Esophagus muscularis mucosa (tissue), 4 donors: ENCODE measurements around the gene FURIN. TPM values are rescaled to one million over a fixed set of nuclear protein-coding genes. Genes with fewer than 3 reads are reported as not detected.
"Not testable (repeated sequence)": the region's sequence is repeated elsewhere in the genome, so short reads cannot be mapped to it uniquely, and the experiment has no call there.

ENCODE experiments used
- DNase-seq: peaks from one replicate; pipeline ENCODE4 v3.0.0-alpha.2; 2017; ENCODE audit errors: extremely low spot score
- H3K27ac ChIP-seq, 4 donors: fragments of 200-600 bp; sonication (generic); replicated peaks in 1 of 4; 1 replicate in 3 of 4; 2 replicates in 1 of 4; pipeline ENCODE4 v1.5.1; 2016 to 2019; ENCODE audit warnings: mild to moderate bottlenecking in 1 of 4
- H3K27me3 ChIP-seq, 4 donors: fragments of 200-600 bp; sonication (generic); one replicate each; pipeline versions ENCODE4 v1.5.1 to v1.6.0; 2016 to 2019
- H3K36me3 ChIP-seq, 4 donors: fragments of 200-600 bp; sonication (generic); one replicate each; pipeline ENCODE4 v1.5.1; 2016 to 2019
- H3K4me1 ChIP-seq, 4 donors: fragments of 200-600 bp; sonication (generic); one replicate each; pipeline ENCODE4 v1.5.1; 2016 to 2019
- H3K4me3 ChIP-seq, 4 donors: fragments of 200-600 bp; sonication (generic); 1 replicate in 2 of 4; 2 replicates in 2 of 4; pipeline ENCODE4 v1.5.1; 2016 to 2019; ENCODE audit warnings: mild to moderate bottlenecking in 4 of 4, moderate library complexity in 1 of 4
- H3K9me3 ChIP-seq, 4 donors: fragments of 200-600 bp; sonication (generic); 1 replicate in 3 of 4; 2 replicates in 1 of 4; pipeline ENCODE4 v1.5.1; 2016 to 2019
- CTCF ChIP-seq, 3 experiments: fragments of 200-600 bp in 2 of 3; fragments of 450-650 bp in 1 of 3; sonication (generic) in 2 of 3; IDR thresholded peaks; one replicate each; pipeline ENCODE4 v1.5.1; 2017 to 2019; ENCODE audit warnings: antibody characterized with exemption in 3 of 3, mild to moderate bottlenecking in 2 of 3, moderate library complexity in 1 of 3
- EP300 ChIP-seq: sonication (generic); formaldehyde crosslinking; IDR thresholded peaks from one replicate; pipeline ENCODE4 v1.6.1; 2017; ENCODE audit warnings: antibody characterized with exemption
- POLR2A ChIP-seq: fragments of 450-650 bp; IDR thresholded peaks from one replicate; pipeline ENCODE4 v1.6.1; 2017; ENCODE audit warnings: antibody characterized with exemption, moderate library complexity, mild to moderate bottlenecking, low read depth
- POLR2AphosphoS5 ChIP-seq, 2 donors: sonication (generic); formaldehyde crosslinking; IDR thresholded peaks; one replicate each; pipeline ENCODE4 v1.6.1; 2017; ENCODE audit warnings: antibody characterized with exemption in 2 of 2
- WGBS: methylation state at CpG from one replicate; pipeline ENCODE4 v1.1.5; 2018; 5-methylcytosine and 5-hydroxymethylcytosine counted together
- intact Hi-C: fragments of 100-400 bp; cut with DNase I; formaldehyde crosslinking; loops from one replicate; pipeline ENCODE4 v1.15.1; 2023
- total RNA-seq, 4 donors: library from RNA; depleted of rRNA; stranded (reverse); fragments of >200 nt; gene quantifications; one replicate each; pipeline versions ENCODE4 v1.1.0 to v1.2.1, GENCODE V29; 2016

The FURIN gene
- total RNA-seq, 4 donors from 2014 or later: 39.0 to 84.0 (median 80.3) TPM

DNA sequence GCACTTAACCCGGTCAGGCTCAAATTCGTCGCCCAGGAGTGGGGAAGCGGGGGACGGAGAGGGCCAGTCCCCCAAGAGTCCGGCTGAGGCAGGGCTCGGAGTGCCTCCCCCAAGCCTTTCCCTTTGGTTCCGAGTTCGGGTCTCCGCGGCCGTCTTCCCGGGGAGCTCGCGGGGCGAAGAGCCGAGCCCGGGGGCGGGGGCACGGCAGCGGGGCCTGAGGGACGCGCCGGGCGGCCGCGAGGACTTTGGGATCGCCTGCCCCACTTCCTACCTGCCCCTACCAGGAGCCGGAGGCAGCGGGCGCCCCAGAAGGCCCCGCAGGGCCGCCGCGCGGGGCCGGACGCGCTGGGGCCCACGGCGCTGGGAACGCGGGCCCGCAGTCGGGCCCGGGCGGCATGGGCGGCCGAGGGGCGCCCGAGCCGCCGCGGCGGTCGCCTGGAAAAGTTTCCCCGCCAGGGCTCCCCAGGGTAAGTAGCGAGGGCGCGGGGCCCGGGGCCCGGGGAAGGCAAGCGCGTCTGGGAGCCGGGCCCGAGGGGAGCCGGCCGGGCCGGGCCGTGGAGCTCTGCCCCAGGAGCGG is 2.8 kb downstream of the FURIN start:
- Histone ChIP-seq H3K4me1 (peaks cover 46 to 62% (median 49%) of the 10 kb centered on the region in 4 donors), H3K4me3 (peak overlapping the region; percentile 83 to 100 (median 92)), H3K27ac (peak overlapping the region; percentile 92 to 96 (median 96)), H3K9me3 (no peaks in the 10 kb centered on the region), H3K36me3 (peaks cover 8 to 12% (median 10%) of the 10 kb centered on the region in 4 donors), H3K27me3 (no peaks in the 10 kb centered on the region)
- no CpG with 5 or more reads among the region's 71 CpGs for WGBS
- TF ChIP-seq POLR2A: no peak
- intact Hi-C loops: loop anchor here (5.0 kb wide), 1 partner anchor 154 kb away; the partner anchor contains the start of gene BLM
- DNase-seq: no peak

DNA sequence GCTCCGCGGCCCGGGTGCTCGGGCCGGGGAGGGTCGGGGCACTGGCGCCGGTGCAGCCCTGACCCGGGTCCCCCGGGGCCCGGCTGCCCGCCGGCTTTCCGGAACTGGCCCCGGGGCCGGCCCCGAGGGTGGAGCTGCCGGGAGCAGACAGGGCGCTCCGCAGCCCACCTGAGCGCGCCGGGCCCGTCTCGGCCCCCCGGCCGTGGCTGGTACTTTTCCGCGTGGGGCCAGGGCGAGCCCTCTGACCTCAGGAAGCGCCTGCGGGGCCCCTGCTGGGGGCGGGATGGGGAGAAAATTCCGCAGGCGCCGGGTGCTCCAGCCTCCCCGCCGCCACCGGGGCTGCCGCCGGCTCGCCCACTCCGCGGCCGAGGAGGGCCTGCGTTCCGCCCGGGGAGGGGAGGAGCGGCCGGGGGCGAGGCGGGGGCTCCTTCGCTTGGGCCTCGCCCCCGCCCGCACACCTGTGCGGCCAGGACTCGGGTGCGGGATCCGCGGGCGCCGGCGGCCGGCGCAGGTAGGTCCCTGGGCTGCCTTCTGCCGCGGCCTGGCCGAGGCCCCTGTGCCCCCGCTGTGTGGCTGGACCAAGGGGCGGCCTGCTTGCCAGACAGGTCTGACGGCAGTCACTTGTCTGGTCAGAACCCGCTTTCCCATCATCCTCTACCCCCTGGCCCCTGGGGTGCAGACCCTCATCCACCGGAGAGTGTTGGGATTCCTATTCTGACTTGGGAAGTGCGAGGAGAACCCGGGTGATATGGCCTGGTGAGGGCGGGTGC is 3.5 kb downstream of the FURIN start:
- DNase-seq: no peak
- Histone ChIP-seq H3K36me3 (peaks cover 15 to 19% (median 17%) of the 10 kb centered on the region in 4 donors), H3K9me3 (no peaks in the 10 kb centered on the region), H3K4me3 (peak overlapping the region; percentile 83 to 100 (median 92)), H3K27me3 (no peaks in the 10 kb centered on the region), H3K27ac (peak overlapping the region; percentile 92 to 96 (median 96)), H3K4me1 (peaks cover 46 to 62% (median 49%) of the 10 kb centered on the region in 4 donors)
- WGBS: 0% methylated on average over 6 of the region's 77 CpGs
- TF ChIP-seq POLR2A (no peak), EP300 (no peak), CTCF (IDR thresholded peaks at IDR 0.05) (no peak)
- intact Hi-C loops: loop anchor here (5.0 kb wide), 1 partner anchor 155 kb away; the partner anchor contains the start of gene BLM

DNA sequence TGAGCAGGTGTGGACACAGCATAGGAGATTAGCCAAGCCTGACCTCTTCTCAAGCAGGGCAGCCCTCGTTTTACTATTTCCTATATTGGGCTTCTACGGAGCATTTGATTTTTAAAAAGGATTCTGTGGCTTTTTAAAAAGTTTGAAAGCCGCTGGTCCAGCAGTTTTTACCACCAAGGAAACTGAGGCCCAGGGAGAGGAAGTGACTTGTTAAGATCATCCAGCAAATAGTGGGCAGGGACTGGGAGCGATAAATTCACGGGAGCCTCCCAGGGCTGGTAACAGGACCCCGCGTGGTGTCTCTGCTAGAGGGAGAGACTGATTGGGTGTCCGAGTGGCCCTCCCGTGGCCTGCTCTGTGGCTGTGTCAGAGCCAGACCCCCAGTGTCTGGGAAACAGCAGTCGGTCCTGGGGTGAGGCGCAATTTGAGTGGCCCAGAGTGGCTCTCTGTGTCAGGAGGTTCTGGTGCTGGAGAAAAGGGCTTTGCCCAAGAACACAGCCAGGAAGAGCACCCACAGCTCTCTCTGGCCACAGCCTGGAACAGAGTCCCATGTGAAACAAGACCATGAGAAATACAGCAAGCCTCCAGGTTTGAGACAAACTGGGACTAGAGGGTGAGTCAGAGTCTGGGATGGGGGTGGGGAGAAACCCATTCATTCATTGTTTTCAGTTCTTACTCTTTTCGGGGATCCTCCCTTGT is 4.2 kb downstream of the FURIN start:
- H3K27ac ChIP-seq: peak overlapping the region; percentile 92 to 96 (median 96)
- peaks cover 46 to 62% (median 49%) of the 10 kb centered on the region in 4 donors for H3K4me1 ChIP-seq
- peak in 1 of 2 donors; percentile 56 for TF ChIP-seq POLR2AphosphoS5 (IDR thresholded peaks at IDR 0.05)
- TF ChIP-seq POLR2A: no peak
- no peak for DNase-seq
- H3K36me3 ChIP-seq: peaks cover 22 to 26% (median 24%) of the 10 kb centered on the region in 4 donors
- peak overlapping the region; percentile 83 to 100 (median 92) for H3K4me3 ChIP-seq
- H3K27me3 ChIP-seq: no peaks in the 10 kb centered on the region
- 43% methylated on average over 8 of the region's 12 CpGs for WGBS
- H3K9me3 ChIP-seq: no peaks in the 10 kb centered on the region
- intact Hi-C loops: loop anchor here (5.0 kb wide), 1 partner anchor 155 kb away; the partner anchor contains the start of gene BLM

DNA sequence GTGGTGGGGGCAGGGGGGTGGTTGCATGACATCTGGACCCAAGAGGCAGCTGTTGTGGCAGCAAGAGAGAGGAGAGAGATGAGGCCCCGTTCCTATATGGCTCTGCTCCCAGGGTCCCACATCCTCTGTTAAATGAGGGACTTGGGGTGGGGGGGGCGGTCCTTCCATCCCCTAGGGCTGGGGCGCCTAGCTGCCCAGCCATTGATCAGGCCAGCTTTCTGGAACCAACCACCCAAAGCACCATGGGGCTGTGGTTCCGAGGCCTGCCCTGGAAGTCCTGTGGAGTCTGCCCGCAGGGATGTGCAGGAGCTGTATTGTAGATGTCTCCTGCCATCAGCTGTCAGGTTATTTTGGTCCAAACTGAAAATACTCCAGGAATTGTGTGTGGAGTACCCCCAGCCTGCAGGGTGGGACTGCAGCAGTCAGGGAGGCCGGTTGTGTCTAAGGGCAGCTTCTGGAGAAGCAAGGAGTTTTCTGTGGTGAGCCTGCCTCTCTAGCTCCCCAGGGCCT is 5.2 kb downstream of the FURIN start:
- no peaks in the 10 kb centered on the region for H3K9me3 ChIP-seq
- TF ChIP-seq CTCF (IDR thresholded peaks at IDR 0.05) (no peak), POLR2AphosphoS5 (IDR thresholded peaks at IDR 0.05) (no peak), EP300 (no peak), POLR2A (no peak)
- 67% methylated on average over 6 of the region's 6 CpGs for WGBS
- peaks cover 40 to 56% (median 49%) of the 10 kb centered on the region in 4 donors for H3K4me1 ChIP-seq
- H3K27ac ChIP-seq: peak overlapping the region; percentile 27 to 96 (median 94)
- DNase-seq: no peak
- H3K27me3 ChIP-seq: no peaks in the 10 kb centered on the region
- intact Hi-C loops: loop anchor here (5.0 kb wide), 1 partner anchor 156 kb away; the partner anchor contains the start of gene BLM
- peaks cover 27 to 35% (median 33%) of the 10 kb centered on the region in 4 donors for H3K36me3 ChIP-seq
- peak overlapping the region in 2 of 4 donors; percentile 85 to 98 for H3K4me3 ChIP-seq

GRCh38 chr15:90873998-90874605 is 5.7 kb downstream of the FURIN start:
- H3K27ac ChIP-seq: peak overlapping the region in 3 of 4 donors; percentile 27 to 95 (median 92)
- H3K4me3 ChIP-seq: peak overlapping the region in 2 of 4 donors; percentile 85 to 98
- no peaks in the 10 kb centered on the region for H3K27me3 ChIP-seq
- peaks cover 34 to 51% (median 45%) of the 10 kb centered on the region in 4 donors for H3K4me1 ChIP-seq
- intact Hi-C loops: loop anchor here (1.0 to 5.0 kb wide), 2 partner anchors 27 to 157 kb away; partner anchors contain the start of gene BLM
- no peak for DNase-seq
- peaks cover 28 to 41% (median 39%) of the 10 kb centered on the region in 4 donors for H3K36me3 ChIP-seq
- 72% methylated on average over 13 of the region's 15 CpGs for WGBS
- no peaks in the 10 kb centered on the region for H3K9me3 ChIP-seq
- TF ChIP-seq POLR2AphosphoS5 (IDR thresholded peaks at IDR 0.05): no peak
- no peak for TF ChIP-seq EP300
- TF ChIP-seq CTCF (IDR thresholded peaks at IDR 0.05): no peak
- no peak for TF ChIP-seq POLR2A

DNA sequence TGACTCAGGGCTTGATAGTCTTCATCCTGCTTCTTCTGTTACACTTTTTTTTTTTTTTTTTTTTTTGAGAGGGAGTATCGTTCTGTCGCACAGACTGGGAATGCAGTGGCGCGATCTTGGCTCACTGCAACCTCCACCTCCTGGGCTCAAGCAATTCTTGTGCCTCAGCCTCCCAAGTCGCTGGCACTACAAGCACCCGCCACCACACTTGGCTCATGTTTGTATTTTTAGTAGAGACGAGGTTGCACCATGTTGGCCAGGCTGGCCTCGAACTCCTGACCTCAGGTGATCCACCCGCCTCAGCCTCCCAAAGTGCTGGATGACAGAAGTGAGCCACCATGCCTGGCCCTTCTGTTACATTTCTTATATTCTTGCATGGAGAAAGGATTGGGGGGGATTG is 6.6 kb downstream of the FURIN start:
- 92% methylated on average over 9 of the region's 9 CpGs for WGBS
- Histone ChIP-seq H3K36me3 (peaks cover 36 to 50% (median 48%) of the 10 kb centered on the region in 4 donors), H3K4me1 (peaks cover 26 to 42% (median 36%) of the 10 kb centered on the region in 4 donors)
- not testable (repeated sequence) for H3K27me3 ChIP-seq, DNase-seq, H3K27ac ChIP-seq, H3K9me3 ChIP-seq, H3K4me3 ChIP-seq
- intact Hi-C loops: loop anchor here (1.0 to 5.0 kb wide), 2 partner anchors 26 to 158 kb away; partner anchors contain the start of gene BLM
